Neural progenitor cell (in vitro differentiated cells): ENCODE measurements around the gene PLA2G4B. TPM values are rescaled to one million over a fixed set of nuclear protein-coding genes. Genes with fewer than 3 reads are reported as not detected.

ENCODE experiments used
- DNase-seq: peaks from one replicate; pipeline ENCODE4 v3.0.0-alpha.2; 2016; ENCODE audit warnings: low spot score
- H2AFZ ChIP-seq: fragments of 200-600 bp; sonication (generic); replicated peaks from 2 replicates; pipeline ENCODE4 v1.6.1; 2016; ENCODE audit warnings: antibody characterized with exemption
- H3F3A ChIP-seq: fragments of 200-600 bp; sonication (generic); 2 replicates; pipeline ENCODE4 v1.6.1; 2016; ENCODE audit warnings: antibody characterized with exemption, low read depth
- H3K27ac ChIP-seq: fragments of 200-600 bp; sonication (generic); 2 replicates; pipeline ENCODE4 v1.5.1; 2016; ENCODE audit warnings: mild to moderate bottlenecking
- H3K27me3 ChIP-seq: fragments of 200-600 bp; sonication (generic); 2 replicates; pipeline ENCODE4 v1.6.1; 2016; ENCODE audit warnings: mild to moderate bottlenecking, moderate library complexity
- H3K36me3 ChIP-seq: fragments of 200-600 bp; sonication (generic); 2 replicates; pipeline ENCODE4 v1.5.1; 2016
- H3K4me1 ChIP-seq: fragments of 200-600 bp; sonication (generic); 2 replicates; pipeline ENCODE4 v1.6.1; 2016; ENCODE audit warnings: mixed run types
- H3K4me2 ChIP-seq: fragments of 200-600 bp; sonication (generic); 2 replicates; pipeline ENCODE4 v1.6.1; 2016
- H3K4me3 ChIP-seq: fragments of 200-600 bp; sonication (generic); 2 replicates; pipeline ENCODE4 v1.5.1; 2016
- H3K79me2 ChIP-seq: fragments of 200-600 bp; sonication (generic); 2 replicates; pipeline ENCODE4 v1.6.1; 2016; ENCODE audit warnings: low read depth
- H3K9ac ChIP-seq: fragments of 200-600 bp; sonication (generic); 2 replicates; pipeline ENCODE4 v1.6.1; 2016
- H3K9me3 ChIP-seq: fragments of 200-600 bp; sonication (generic); 2 replicates; pipeline ENCODE4 v1.5.1; 2016; ENCODE audit warnings: low read depth
- H4K20me1 ChIP-seq: fragments of 200-600 bp; sonication (generic); 2 replicates; pipeline ENCODE4 v1.6.1; 2016; ENCODE audit warnings: low read depth
- H3K27ac Mint-ChIP-seq: 3 replicates; pipeline ENCODE4 v1.8.0; 2021; ENCODE audit warnings: mixed read lengths
- H3K27me3 Mint-ChIP-seq: 2 replicates; pipeline ENCODE4 v1.8.0; 2022; ENCODE audit warnings: low read depth, mild to moderate bottlenecking, inconsistent platforms, moderate library complexity, mixed read lengths; ENCODE audit not compliant: insufficient read depth
- H3K36me3 Mint-ChIP-seq: 3 replicates; pipeline ENCODE4 v1.8.0; 2021; ENCODE audit warnings: mixed read lengths
- H3K4me1 Mint-ChIP-seq: 3 replicates; pipeline ENCODE4 v1.8.0; 2021; ENCODE audit warnings: mixed read lengths
- H3K4me3 Mint-ChIP-seq: 3 replicates; pipeline ENCODE4 v1.8.0; 2021; ENCODE audit warnings: mild to moderate bottlenecking, moderate library complexity, mixed read lengths
- H3K9me3 Mint-ChIP-seq: 3 replicates; pipeline ENCODE4 v1.8.0; 2020; ENCODE audit warnings: mixed read lengths
- EZH2 ChIP-seq: fragments of 200-600 bp; sonication (generic); IDR thresholded peaks from 2 replicates; pipeline ENCODE4 v1.6.1; 2017; ENCODE audit warnings: antibody characterized with exemption, mild to moderate bottlenecking, moderate library complexity
- EZH2phosphoT487 ChIP-seq: fragments of 200-600 bp; sonication (generic); IDR thresholded peaks from 2 replicates; pipeline ENCODE4 v1.6.1; 2017; ENCODE audit warnings: antibody characterized with exemption
- microRNA-seq: library from miRNA; unstranded; fragments of <30 nt; microRNA quantifications from one replicate; pipeline ENCODE4, GENCODE V29; 2016
- small RNA-seq: library from RNA; depleted of rRNA; stranded (forward); fragments of <200 nt; gene quantifications from one replicate; pipeline ENCODE3, GENCODE V24; 2015
- total RNA-seq: library from RNA; depleted of rRNA; stranded (reverse); fragments of >200 nt; gene quantifications from 2 replicates; pipeline ENCODE4 v1.2.3, GENCODE V29; 2015; ENCODE audit warnings: low replicate concordance
- TF ChIP-seq, protein P1 (sequence below): fragments of 200-600 bp; sonication (generic); IDR thresholded peaks from 2 replicates; pipeline ENCODE4 v1.5.1; 2017; ENCODE audit warnings: antibody characterized with exemption, mild to moderate bottlenecking

The PLA2G4B gene
- total RNA-seq, 1 donor from 2014 or later = 2.0 TPM

- no peaks in the 10 kb centered on the region for H3K9me3 Mint-ChIP-seq
- TF ChIP-seq, protein P1, sequence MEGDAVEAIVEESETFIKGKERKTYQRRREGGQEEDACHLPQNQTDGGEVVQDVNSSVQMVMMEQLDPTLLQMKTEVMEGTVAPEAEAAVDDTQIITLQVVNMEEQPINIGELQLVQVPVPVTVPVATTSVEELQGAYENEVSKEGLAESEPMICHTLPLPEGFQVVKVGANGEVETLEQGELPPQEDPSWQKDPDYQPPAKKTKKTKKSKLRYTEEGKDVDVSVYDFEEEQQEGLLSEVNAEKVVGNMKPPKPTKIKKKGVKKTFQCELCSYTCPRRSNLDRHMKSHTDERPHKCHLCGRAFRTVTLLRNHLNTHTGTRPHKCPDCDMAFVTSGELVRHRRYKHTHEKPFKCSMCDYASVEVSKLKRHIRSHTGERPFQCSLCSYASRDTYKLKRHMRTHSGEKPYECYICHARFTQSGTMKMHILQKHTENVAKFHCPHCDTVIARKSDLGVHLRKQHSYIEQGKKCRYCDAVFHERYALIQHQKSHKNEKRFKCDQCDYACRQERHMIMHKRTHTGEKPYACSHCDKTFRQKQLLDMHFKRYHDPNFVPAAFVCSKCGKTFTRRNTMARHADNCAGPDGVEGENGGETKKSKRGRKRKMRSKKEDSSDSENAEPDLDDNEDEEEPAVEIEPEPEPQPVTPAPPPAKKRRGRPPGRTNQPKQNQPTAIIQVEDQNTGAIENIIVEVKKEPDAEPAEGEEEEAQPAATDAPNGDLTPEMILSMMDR = no peak
- no peak for TF ChIP-seq EZH2phosphoT487
- no peak for TF ChIP-seq EZH2
- no peak overlapping the region for H3K9ac ChIP-seq
- H3K79me2 ChIP-seq = no peaks in the 10 kb centered on the region
- H3K27me3 Mint-ChIP-seq = peaks cover 5% of the 10 kb centered on the region
- no peaks in the 10 kb centered on the region for H3K27me3 ChIP-seq
- DNase-seq = no peak
- H3F3A ChIP-seq = no peaks in the 10 kb centered on the region
- no peak overlapping the region for H3K27ac ChIP-seq
- no peak overlapping the region for H3K4me2 ChIP-seq
- H3K27ac Mint-ChIP-seq = no peak overlapping the region
- no peak overlapping the region for H3K4me3 Mint-ChIP-seq
- H3K4me1 Mint-ChIP-seq = peaks cover 13% of the 10 kb centered on the region
- H3K36me3 ChIP-seq = no peaks in the 10 kb centered on the region
- H4K20me1 ChIP-seq = no peaks in the 10 kb centered on the region
- H3K4me1 ChIP-seq = peaks cover 7% of the 10 kb centered on the region
- no peak overlapping the region for H2AFZ ChIP-seq
- no peak overlapping the region for H3K4me3 ChIP-seq
- no peaks in the 10 kb centered on the region for H3K9me3 ChIP-seq
- H3K36me3 Mint-ChIP-seq = no peaks in the 10 kb centered on the region
These were observed 58.7 kb downstream of the PLA2G4B start for GRCh38 chr15:41897363-41897799.

Small RNA genes lying within 50 kb of the gene (microRNA-seq; reads per million reads assigned to microRNA genes)
- gene MIR4310 = not detected

Small RNA genes lying within 50 kb of the gene (small RNA-seq; reads per million reads assigned to genes)
- gene JMJD7-PLA2G4B (not detected), gene MIR4310 (not detected), gene RNA5SP393 (not detected)

Other genes starting within 250 kb of the PLA2G4B start
- gene MGA, start 178.4 kb upstream of the PLA2G4B start, total RNA-seq = 50.1 and 73.4 TPM in 2 replicates
- gene MAPKBP1, start 64.4 kb upstream of the PLA2G4B start, total RNA-seq = 10.1 and 18.4 TPM in 2 replicates
- gene JMJD7, start 10.8 kb upstream of the PLA2G4B start, total RNA-seq = 13.4 and 18.3 TPM in 2 replicates
- 0.15 TPM in 1 of 2 replicates, not detected in the other for gene SPTBN5, start 55.2 kb downstream of the PLA2G4B start, total RNA-seq
- gene EHD4, start 133.7 kb downstream of the PLA2G4B start, total RNA-seq = 6.9 and 11.9 TPM in 2 replicates
- not detected in 2 replicates for gene PLA2G4E, start 182.2 kb downstream of the PLA2G4B start, total RNA-seq